HCT116 (cell line): ENCODE measurements around the gene IL15RA. TPM values are rescaled to one million over a fixed set of nuclear protein-coding genes. Genes with fewer than 3 reads are reported as not detected.

Source experiments
- ATAC-seq: fragments of 200-7000 bp; cut with Tn5 transposase; 2 replicates; pipeline ENCODE4 v1.9.1; 2020; ENCODE audit warnings: mild to moderate bottlenecking, moderate library complexity
- BruUV-seq: library from RNA; stranded (reverse); fragments of 400-500 nt; replicated peaks from 2 replicates; lab custom pipeline; 2021; lab: Mats Ljungman, UMichigan
- CTCF ChIA-PET: fragments of 300-600 bp; sonication (Branson Sonifier 250); formaldehyde crosslinking; loops from one replicate; lab custom pipeline; 2021; ENCODE audit warnings: antibody characterized with exemption; lab: Charles Lee
- POLR2A ChIA-PET: fragments of 300-600, 350-600 bp; sonication (Branson Sonifier 250); formaldehyde crosslinking; loops from one replicate; lab custom pipeline; 2021; ENCODE audit warnings: antibody characterized with exemption; lab: Charles Lee
- RAD21 ChIA-PET, 2 experiments: fragments of 300-600 bp; sonication (Branson Sonifier 250); formaldehyde crosslinking; loops; one replicate each; lab custom pipeline; 2023; ENCODE audit warnings: low total read pairs in 2 of 2; ENCODE audit not compliant: uncharacterized antibody in 2 of 2, unreplicated experiment in 2 of 2, low non-redundant PET in 1 of 2; lab: Charles Lee
- DNase-seq: peaks from one replicate; pipeline ENCODE4 v3.0.0-alpha.2; 2010; ENCODE audit warnings: low read depth, low spot score
- H2AFZ ChIP-seq: fragments of 200-600 bp; shearing (Covaris generic), sonication (generic); 2 replicates; pipeline ENCODE4 v1.6.1; 2017; ENCODE audit warnings: low read depth, mixed run types, mixed read lengths, antibody characterized with exemption, low read length; ENCODE audit not compliant: poor library complexity, severe bottlenecking
- H3K27ac ChIP-seq: 2 replicates; pipeline ENCODE4 v1.5.1; 2012; ENCODE audit warnings: low read depth, low read length
- H3K27me3 ChIP-seq: fragments of 200-600 bp; sonication (generic); 2 replicates; pipeline ENCODE4 v1.6.1; 2016; ENCODE audit warnings: mixed run types, low read length, mixed read lengths; ENCODE audit not compliant: insufficient read depth
- H3K36me3 ChIP-seq, 2 experiments: fragments of 200-500 bp in 1 of 2; fragments of 200-600 bp in 1 of 2; sonication (Bioruptor generic) in 1 of 2; sonication (generic) in 1 of 2; 2 replicates each; pipeline versions ENCODE4 v1.5.1 to v1.6.1; 2014 to 2016; ENCODE audit warnings: low read length in 2 of 2, inconsistent platforms in 1 of 2, mixed read lengths in 1 of 2, mixed run types in 1 of 2; ENCODE audit not compliant: insufficient read depth in 2 of 2, control insufficient read depth in 1 of 2
- H3K4me1 ChIP-seq, 2 experiments: fragments of 200-600 bp in 1 of 2; sonication (generic) in 1 of 2; 2 replicates each; pipeline versions ENCODE4 v1.5.1 to v1.6.1; 2012 to 2017; ENCODE audit warnings: low read length in 2 of 2, inconsistent platforms in 1 of 2, mild to moderate bottlenecking in 1 of 2, mixed read lengths in 1 of 2, mixed run types in 1 of 2, moderate library complexity in 1 of 2; ENCODE audit not compliant: insufficient read depth in 2 of 2, control insufficient read depth in 1 of 2
- H3K4me2 ChIP-seq: fragments of 200-600 bp; sonication (generic); 2 replicates; pipeline ENCODE4 v1.6.1; 2017; ENCODE audit warnings: mixed run types, low read length, mixed read lengths
- H3K4me3 ChIP-seq, 2 experiments: fragments of 200-600 bp in 1 of 2; sonication (generic) in 1 of 2; replicated peaks in 1 of 2; 2 replicates each; pipeline ENCODE4 v1.5.1; 2011 to 2016; ENCODE audit warnings: low read length in 2 of 2, control low read depth in 1 of 2, low read depth in 1 of 2, mild to moderate bottlenecking in 1 of 2, mixed read lengths in 1 of 2, mixed run types in 1 of 2
- H3K79me2 ChIP-seq: fragments of 200-600 bp; sonication (generic); 2 replicates; pipeline ENCODE4 v1.6.1; 2017; ENCODE audit warnings: mild to moderate bottlenecking, mixed run types, low read length, moderate library complexity, mixed read lengths; ENCODE audit not compliant: insufficient read depth
- H3K9ac ChIP-seq: fragments of 200-600 bp; sonication (generic); 2 replicates; pipeline ENCODE4 v1.6.1; 2016; ENCODE audit warnings: low read length, mixed read lengths
- H3K9me2 ChIP-seq: fragments of 200-600 bp; sonication (generic), shearing (Covaris generic); 2 replicates; pipeline ENCODE4 v1.6.1; 2017; ENCODE audit warnings: mixed run types, mild to moderate bottlenecking, moderate library complexity; ENCODE audit not compliant: insufficient read depth
- H3K9me3 ChIP-seq, 2 experiments: fragments of 200-500 bp in 1 of 2; fragments of 200-600 bp in 1 of 2; sonication (Bioruptor generic) in 1 of 2; sonication (generic) in 1 of 2; 2 replicates each; pipeline ENCODE4 v1.6.1; 2014 to 2017; ENCODE audit warnings: low read length in 2 of 2, mixed read lengths in 2 of 2, inconsistent platforms in 1 of 2, low read depth in 1 of 2, mild to moderate bottlenecking in 1 of 2, mixed run types in 1 of 2, moderate library complexity in 1 of 2; ENCODE audit not compliant: control insufficient read depth in 1 of 2, insufficient read depth in 1 of 2
- H4K20me1 ChIP-seq: fragments of 200-600 bp; sonication (generic), shearing (Covaris generic); 2 replicates; pipeline ENCODE4 v1.6.1; 2017; ENCODE audit warnings: mixed run types, mild to moderate bottlenecking, moderate library complexity; ENCODE audit not compliant: insufficient read depth
- CBX3 ChIP-seq: IDR thresholded peaks from 2 replicates; pipeline ENCODE4 v1.6.1; 2012; ENCODE audit warnings: low read depth
- CEBPB ChIP-seq: IDR thresholded peaks from 2 replicates; pipeline ENCODE4 v1.6.1; 2012; ENCODE audit warnings: low read depth
- CTCF ChIP-seq, 3 experiments: fragments of 200-600 bp in 1 of 3; sonication (generic) in 1 of 3; IDR thresholded peaks in 2 of 3; conservative IDR thresholded peaks in 1 of 3; 2 replicates each; pipeline ENCODE4 v1.5.1; 2012 to 2017; ENCODE audit warnings: low read depth in 2 of 3, low read length in 2 of 3, antibody characterized with exemption in 1 of 3, borderline replicate concordance in 1 of 3, control low read depth in 1 of 3, mild to moderate bottlenecking in 1 of 3, mixed read lengths in 1 of 3, mixed run types in 1 of 3, moderate library complexity in 1 of 3; ENCODE audit not compliant: insufficient read depth in 1 of 3
- ELF1 ChIP-seq: IDR thresholded peaks from 2 replicates; pipeline ENCODE4 v1.6.1; 2012; ENCODE audit warnings: low read depth, borderline replicate concordance
- EZH2 ChIP-seq: fragments of 200-600 bp; sonication (generic); IDR thresholded peaks from 2 replicates; pipeline ENCODE4 v1.6.1; 2017; ENCODE audit warnings: antibody characterized with exemption, mixed run types
- FOSL1 ChIP-seq: IDR thresholded peaks from 2 replicates; pipeline ENCODE4 v1.6.1; 2012; ENCODE audit warnings: low read depth
- JUND ChIP-seq: IDR thresholded peaks from 2 replicates; pipeline ENCODE4 v1.6.1; 2012
- MAX ChIP-seq: IDR thresholded peaks from 2 replicates; pipeline ENCODE4 v1.6.1; 2012
- POLR2A ChIP-seq: IDR thresholded peaks from 2 replicates; pipeline ENCODE4 v1.7.0; 2011; ENCODE audit warnings: borderline replicate concordance; ENCODE audit not compliant: insufficient read depth, insufficient read length; ENCODE audit errors: extremely low read depth
- SIN3A ChIP-seq: IDR thresholded peaks from 2 replicates; pipeline ENCODE4 v1.6.1; 2012; ENCODE audit warnings: low read depth
- SP1 ChIP-seq: IDR thresholded peaks from 2 replicates; pipeline ENCODE4 v1.6.1; 2012; ENCODE audit warnings: low read depth
- SRF ChIP-seq: IDR thresholded peaks from 2 replicates; pipeline ENCODE4 v1.6.1; 2012; ENCODE audit warnings: low read depth
- TCF7L2 ChIP-seq: IDR thresholded peaks from 2 replicates; pipeline ENCODE4 v1.7.0; 2011; ENCODE audit warnings: borderline replicate concordance, inconsistent platforms; ENCODE audit not compliant: insufficient read depth, insufficient read length; ENCODE audit errors: extremely low read depth
- ZNF274 ChIP-seq: fragments of 200-500 bp; sonication (Bioruptor generic); IDR thresholded peaks from 2 replicates; pipeline ENCODE4 v1.6.1; 2014; ENCODE audit warnings: mild to moderate bottlenecking, low read depth, low read length, inconsistent platforms
- intact Hi-C: fragments of 100-400 bp; cut with micrococcal nuclease; formaldehyde crosslinking; loops from 2 replicates; pipeline ENCODE4 v1.10.0; 2022
- total RNA-seq: library from RNA; stranded (reverse); gene quantifications from one replicate; pipeline ENCODE4 v1.2.1, GENCODE V29; 2021; ENCODE audit not compliant: unreplicated experiment

The IL15RA gene
- total RNA-seq, 1 experiment from 2014 or later: 10.5 TPM

- intact Hi-C loops: loop anchor here (10.0 kb wide), 1 partner anchor 70 kb away; no protein-coding TSS in a partner anchor
- ChIA-PET RAD21 (no interaction called here), POLR2A (no interaction called here)
Measured at GRCh38 chr10:5944389-5945189, 32.8 kb downstream of the IL15RA start.

GRCh38 chr10:5943536-5943935, 33.8 kb downstream of the IL15RA start:
- intact Hi-C loops: loop anchor here (10.0 kb wide), 1 partner anchor 71 kb away; no protein-coding TSS in a partner anchor
- H3K9ac ChIP-seq: no peak overlapping the region
- no peak for DNase-seq
- H3K27ac ChIP-seq: no peak overlapping the region
- ATAC-seq: no peak
- H4K20me1 ChIP-seq: no peaks in the 10 kb centered on the region
- H2AFZ ChIP-seq: no peak overlapping the region
- no peaks in the 10 kb centered on the region for H3K79me2 ChIP-seq
- no peak overlapping the region for H3K4me2 ChIP-seq
- ChIA-PET POLR2A (no interaction called here), RAD21 (no interaction called here), CTCF (no interaction called here)
- no peaks in the 10 kb centered on the region for H3K27me3 ChIP-seq
- peaks cover 0 to 16% of the 10 kb centered on the region in 2 experiments; a peak in 2 of 4 replicates for H3K4me1 ChIP-seq
- H3K4me3 ChIP-seq: no peak overlapping the region
- H3K9me3 ChIP-seq: no peaks in the 10 kb centered on the region
- TF ChIP-seq CTCF (IDR thresholded peaks at IDR 0.05 in 2 of 3, conservative IDR thresholded peaks at IDR 0.05 in 1 of 3; ENCODE audit: borderline replicate concordance in 1 of 3, insufficient read depth in 1 of 3, low read depth in 2 of 3, low read length in 2 of 3) (no peak), ELF1 (no peak), CEBPB (no peak), EZH2 (no peak), ZNF274 (no peak), TCF7L2 (no peak)
- no peaks in the 10 kb centered on the region; a peak in 1 of 4 replicates for H3K36me3 ChIP-seq
- BruUV-seq: no TSS peak
- no peaks in the 10 kb centered on the region for H3K9me2 ChIP-seq

More at GRCh38 chr10:5944389-5945189, 32.8 kb downstream of the IL15RA start:
- Histone ChIP-seq H2AFZ (peak overlapping the region; percentile 17), H3K4me1 (peaks cover 0 to 16% of the 10 kb centered on the region in 2 experiments; a peak in 2 of 4 replicates), H4K20me1 (no peaks in the 10 kb centered on the region), H3K9ac (no peak overlapping the region), H3K4me2 (peak overlapping the region; percentile 33), H3K9me3 (no peaks in the 10 kb centered on the region), H3K9me2 (no peaks in the 10 kb centered on the region), H3K27ac (no peak overlapping the region), H3K4me3 (no peak overlapping the region), H3K36me3 (no peaks in the 10 kb centered on the region), H3K27me3 (no peaks in the 10 kb centered on the region), H3K79me2 (no peaks in the 10 kb centered on the region)
- peak; percentile 39; the same call in 1 of the 2 replicates for ATAC-seq
- BruUV-seq: no TSS peak
- CTCF ChIA-PET: interaction anchor here (0.7 kb wide), 1 partner anchor 145 kb away, joined by 3 read pairs; no protein-coding TSS in a partner anchor
- TF ChIP-seq FOSL1 (peak; percentile 48), SIN3A (peak; percentile 33; the same call in 1 of the 2 replicates), SRF (no peak), JUND (peak; percentile 68), SP1 (peak; percentile 66), CBX3 (peak; percentile 21; the same call in 1 of the 2 replicates), CEBPB (0 out of 2 replicates have a peak, but pooled peaks have one; percentile 43), MAX (peak; percentile 47), POLR2A (no peak)
- DNase-seq: peak; percentile 67
